ENCODE results near the gene QPRT. TPM values are rescaled to one million over a fixed set of nuclear protein-coding genes. Genes with fewer than 3 reads are reported as not detected.
"Not testable (repeated sequence)": the region's sequence is repeated elsewhere in the genome, so short reads cannot be mapped to it uniquely, and the experiment has no call there.

The QPRT gene
- polyA plus RNA-seq, 2 donors = 0.28 to 0.56 TPM

- H3K36me3 ChIP-seq (ENCODE audit: control insufficient read depth in 2 of 2, insufficient read depth in 2 of 2, low read length in 1 of 2) = no peaks in the 10 kb centered on the region
- H3K27me3 ChIP-seq (ENCODE audit: control insufficient read depth in 1 of 2, insufficient read depth in 2 of 2, low read length in 2 of 2) = no peaks in the 10 kb centered on the region
- H3K27ac ChIP-seq (ENCODE audit: low read depth in 2 of 2, low read length in 1 of 2) = no peak overlapping the region
- H3K4me1 ChIP-seq (ENCODE audit: control insufficient read depth in 2 of 2, insufficient read depth in 2 of 2, low read length in 1 of 2) = no peaks in the 10 kb centered on the region
- no peak overlapping the region for H3K4me3 ChIP-seq (ENCODE audit: low read depth in 1 of 2, low read length in 2 of 2)
- no peaks in the 10 kb centered on the region for H3K9me3 ChIP-seq (ENCODE audit: control insufficient read depth in 2 of 2, insufficient read depth in 1 of 2, low read depth in 1 of 2, low read length in 1 of 2)
- 71 to 74% methylated on average over 4 of the region's 4 CpGs for WGBS, 2 donors
Observed at GRCh38 chr16:29712809-29713208, 33.8 kb downstream of the QPRT start.

- WGBS, 2 donors = 76 to 88% methylated on average over 2 of the region's 2 CpGs
- H3K27ac ChIP-seq (ENCODE audit: low read depth in 2 of 2, low read length in 1 of 2) = no peak overlapping the region
- no peaks in the 10 kb centered on the region for H3K4me1 ChIP-seq (ENCODE audit: control insufficient read depth in 2 of 2, insufficient read depth in 2 of 2, low read length in 1 of 2)
- no peaks in the 10 kb centered on the region for H3K27me3 ChIP-seq (ENCODE audit: control insufficient read depth in 1 of 2, insufficient read depth in 2 of 2, low read length in 2 of 2)
- H3K9me3 ChIP-seq (ENCODE audit: control insufficient read depth in 2 of 2, insufficient read depth in 1 of 2, low read depth in 1 of 2, low read length in 1 of 2) = no peaks in the 10 kb centered on the region
- no peaks in the 10 kb centered on the region for H3K36me3 ChIP-seq (ENCODE audit: control insufficient read depth in 2 of 2, insufficient read depth in 2 of 2, low read length in 1 of 2)
- no peak overlapping the region for H3K4me3 ChIP-seq (ENCODE audit: low read depth in 1 of 2, low read length in 2 of 2)
Observed at GRCh38 chr16:29714396-29714795, 35.4 kb downstream of the QPRT start.

- Histone ChIP-seq H3K4me1 (ENCODE audit: control insufficient read depth in 2 of 2, insufficient read depth in 2 of 2, low read length in 1 of 2) (no peaks in the 10 kb centered on the region), H3K4me3 (ENCODE audit: low read depth in 1 of 2, low read length in 2 of 2) (no peak overlapping the region), H3K27me3 (ENCODE audit: control insufficient read depth in 1 of 2, insufficient read depth in 2 of 2, low read length in 2 of 2) (no peaks in the 10 kb centered on the region), H3K9me3 (ENCODE audit: control insufficient read depth in 2 of 2, insufficient read depth in 1 of 2, low read depth in 1 of 2, low read length in 1 of 2) (no peaks in the 10 kb centered on the region), H3K27ac (ENCODE audit: low read depth in 2 of 2, low read length in 1 of 2) (no peak overlapping the region), H3K36me3 (ENCODE audit: control insufficient read depth in 2 of 2, insufficient read depth in 2 of 2, low read length in 1 of 2) (no peaks in the 10 kb centered on the region)
- WGBS, 2 donors = 23 to 37% methylated on average over 1 of the region's 1 CpG
Observed at GRCh38 chr16:29714972-29715371, 36.0 kb downstream of the QPRT start.

- WGBS, 2 donors = 88 to 92% methylated on average over 7 of the region's 7 CpGs
- no peaks in the 10 kb centered on the region for H3K9me3 ChIP-seq (ENCODE audit: control insufficient read depth in 2 of 2, insufficient read depth in 1 of 2, low read depth in 1 of 2, low read length in 1 of 2)
Observed at GRCh38 chr16:29717113-29717512, 38.1 kb downstream of the QPRT start.

GRCh38 chr16:29719063-29719462, 40.1 kb downstream of the QPRT start:
- 22 to 27% methylated on average over 4 of the region's 4 CpGs for WGBS, 2 donors
- H3K27me3 ChIP-seq (ENCODE audit: control insufficient read depth in 1 of 2, insufficient read depth in 2 of 2, low read length in 2 of 2) = no peaks in the 10 kb centered on the region
- no peak overlapping the region for H3K27ac ChIP-seq (ENCODE audit: low read depth in 2 of 2, low read length in 1 of 2)
- no peaks in the 10 kb centered on the region for H3K9me3 ChIP-seq (ENCODE audit: control insufficient read depth in 2 of 2, insufficient read depth in 1 of 2, low read depth in 1 of 2, low read length in 1 of 2)
- H3K4me3 ChIP-seq (ENCODE audit: low read depth in 1 of 2, low read length in 2 of 2) = no peak overlapping the region
- H3K36me3 ChIP-seq (ENCODE audit: control insufficient read depth in 2 of 2, insufficient read depth in 2 of 2, low read length in 1 of 2) = no peaks in the 10 kb centered on the region
- H3K4me1 ChIP-seq (ENCODE audit: control insufficient read depth in 2 of 2, insufficient read depth in 2 of 2, low read length in 1 of 2) = no peaks in the 10 kb centered on the region

More at GRCh38 chr16:29717113-29717512, 38.1 kb downstream of the QPRT start:
- Histone ChIP-seq H3K4me1 (ENCODE audit: control insufficient read depth in 2 of 2, insufficient read depth in 2 of 2, low read length in 1 of 2) (no peaks in the 10 kb centered on the region), H3K36me3 (ENCODE audit: control insufficient read depth in 2 of 2, insufficient read depth in 2 of 2, low read length in 1 of 2) (no peaks in the 10 kb centered on the region), H3K27ac (ENCODE audit: low read depth in 2 of 2, low read length in 1 of 2) (no peak overlapping the region), H3K27me3 (ENCODE audit: control insufficient read depth in 1 of 2, insufficient read depth in 2 of 2, low read length in 2 of 2) (no peaks in the 10 kb centered on the region), H3K4me3 (ENCODE audit: low read depth in 1 of 2, low read length in 2 of 2) (no peak overlapping the region)

- Histone ChIP-seq H3K27me3 (ENCODE audit: control insufficient read depth in 1 of 2, insufficient read depth in 2 of 2, low read length in 2 of 2) (no peaks in the 10 kb centered on the region), H3K9me3 (ENCODE audit: control insufficient read depth in 2 of 2, insufficient read depth in 1 of 2, low read depth in 1 of 2, low read length in 1 of 2) (no peaks in the 10 kb centered on the region), H3K36me3 (ENCODE audit: control insufficient read depth in 2 of 2, insufficient read depth in 2 of 2, low read length in 1 of 2) (no peaks in the 10 kb centered on the region), H3K4me1 (ENCODE audit: control insufficient read depth in 2 of 2, insufficient read depth in 2 of 2, low read length in 1 of 2) (no peaks in the 10 kb centered on the region), H3K4me3 (ENCODE audit: low read depth in 1 of 2, low read length in 2 of 2) (no peak overlapping the region), H3K27ac (ENCODE audit: low read depth in 2 of 2, low read length in 1 of 2) (no peak overlapping the region)
- 83 to 84% methylated on average over 5 of the region's 5 CpGs for WGBS, 2 donors
Observed at GRCh38 chr16:29720703-29721102, 41.7 kb downstream of the QPRT start.

DNA sequence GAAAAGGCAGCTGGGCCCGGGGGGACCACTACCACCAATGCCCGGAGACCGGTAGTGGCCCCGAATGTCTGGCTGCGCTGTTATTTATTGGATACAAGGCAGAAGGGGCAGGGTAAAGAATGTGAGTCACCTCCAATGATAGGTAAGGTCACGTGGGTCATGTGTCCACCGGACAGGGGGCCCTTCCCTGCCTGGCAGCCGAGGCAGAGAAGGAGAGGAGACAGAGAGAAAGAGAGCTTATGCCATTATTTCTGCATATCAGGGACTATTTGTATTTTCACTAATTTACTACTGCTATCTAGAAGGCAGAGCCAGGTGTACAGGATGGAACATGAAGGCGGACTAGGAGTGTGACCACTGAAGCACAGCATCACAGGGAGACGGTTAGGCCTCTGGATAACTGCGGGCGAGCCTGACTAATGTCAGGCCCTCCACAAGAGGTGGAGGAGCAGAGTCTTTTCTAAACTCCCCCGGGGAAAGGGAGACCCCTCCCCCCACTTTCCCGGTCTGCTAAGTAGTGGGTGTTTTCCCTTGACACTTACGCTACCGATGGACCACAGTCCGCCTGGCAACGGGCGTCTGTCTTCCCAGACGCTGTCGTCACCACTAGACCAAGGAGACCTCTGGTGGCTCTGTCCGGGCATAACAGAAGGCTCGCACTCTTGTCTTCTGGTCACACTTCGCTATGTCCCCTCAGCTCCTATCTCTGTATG, 42.3 kb downstream of the QPRT start:
- H3K27ac ChIP-seq (ENCODE audit: low read depth in 2 of 2, low read length in 1 of 2); H3K36me3 ChIP-seq (ENCODE audit: control insufficient read depth in 2 of 2, insufficient read depth in 2 of 2, low read length in 1 of 2); H3K9me3 ChIP-seq (ENCODE audit: control insufficient read depth in 2 of 2, insufficient read depth in 1 of 2, low read depth in 1 of 2, low read length in 1 of 2); H3K4me1 ChIP-seq (ENCODE audit: control insufficient read depth in 2 of 2, insufficient read depth in 2 of 2, low read length in 1 of 2); H3K27me3 ChIP-seq (ENCODE audit: control insufficient read depth in 1 of 2, insufficient read depth in 2 of 2, low read length in 2 of 2); H3K4me3 ChIP-seq (ENCODE audit: low read depth in 1 of 2, low read length in 2 of 2): not testable (repeated sequence)
- WGBS, 2 donors = 43 to 45% methylated on average over 22 to 24 of the region's 24 CpGs

DNA sequence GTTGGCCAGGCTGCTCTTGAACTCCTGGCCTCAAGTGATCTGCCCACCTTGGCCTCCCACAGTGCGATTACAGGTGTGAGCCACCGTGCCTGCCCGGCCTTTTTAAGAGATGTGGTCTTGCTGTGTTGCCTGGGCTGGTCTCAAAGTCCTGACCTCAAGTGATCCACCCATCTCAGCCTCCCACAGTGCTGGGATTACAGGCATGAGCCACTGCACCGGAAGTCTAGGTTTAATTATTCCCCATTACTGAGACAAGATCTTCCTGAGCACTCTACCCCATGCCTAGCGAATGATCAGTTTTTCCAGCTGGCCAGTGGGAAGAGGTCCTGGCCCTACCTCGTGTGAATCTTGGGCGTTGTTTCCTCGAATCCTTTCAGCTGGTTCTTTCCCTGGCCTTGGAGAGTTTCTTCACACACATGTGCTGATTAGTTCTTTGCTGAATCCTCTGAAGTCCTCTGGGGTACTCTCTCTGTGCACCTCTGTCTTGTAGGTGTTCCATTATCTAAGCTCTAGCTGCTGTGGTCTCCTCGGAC, 47.9 kb downstream of the QPRT start:
- no peak overlapping the region for H3K27ac ChIP-seq (ENCODE audit: low read depth in 2 of 2, low read length in 1 of 2)
- 76 to 82% methylated on average over 9 of the region's 9 CpGs for WGBS, 2 donors
- no peaks in the 10 kb centered on the region for H3K36me3 ChIP-seq (ENCODE audit: control insufficient read depth in 2 of 2, insufficient read depth in 2 of 2, low read length in 1 of 2)
- H3K4me1 ChIP-seq (ENCODE audit: control insufficient read depth in 2 of 2, insufficient read depth in 2 of 2, low read length in 1 of 2) = no peaks in the 10 kb centered on the region
- H3K27me3 ChIP-seq (ENCODE audit: control insufficient read depth in 1 of 2, insufficient read depth in 2 of 2, low read length in 2 of 2) = no peaks in the 10 kb centered on the region
- H3K4me3 ChIP-seq (ENCODE audit: low read depth in 1 of 2, low read length in 2 of 2) = no peak overlapping the region
- H3K9me3 ChIP-seq (ENCODE audit: control insufficient read depth in 2 of 2, insufficient read depth in 1 of 2, low read depth in 1 of 2, low read length in 1 of 2) = no peaks in the 10 kb centered on the region

DNA sequence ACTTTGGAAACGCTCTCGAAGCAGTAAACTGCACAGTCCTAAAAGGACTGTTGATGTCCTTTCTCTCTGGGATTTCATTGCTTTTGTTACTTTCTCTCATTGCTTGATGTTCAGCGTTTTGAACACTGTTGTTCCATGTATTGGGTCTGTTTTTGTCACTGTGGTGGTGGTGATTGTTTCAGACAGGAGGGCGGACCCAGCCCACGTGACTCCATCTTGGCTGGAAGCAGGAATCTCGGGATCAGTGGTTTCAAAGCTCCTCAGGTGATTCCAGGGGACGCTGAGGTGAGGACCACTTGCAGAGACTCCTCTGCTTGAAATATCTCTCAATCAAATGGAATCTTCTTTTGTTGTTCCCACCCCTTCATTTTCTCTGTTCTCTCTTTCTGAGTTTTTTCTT, 48.5 kb downstream of the QPRT start:
- Histone ChIP-seq H3K27me3 (ENCODE audit: control insufficient read depth in 1 of 2, insufficient read depth in 2 of 2, low read length in 2 of 2) (no peaks in the 10 kb centered on the region), H3K27ac (ENCODE audit: low read depth in 2 of 2, low read length in 1 of 2) (no peak overlapping the region), H3K4me3 (ENCODE audit: low read depth in 1 of 2, low read length in 2 of 2) (no peak overlapping the region), H3K36me3 (ENCODE audit: control insufficient read depth in 2 of 2, insufficient read depth in 2 of 2, low read length in 1 of 2) (no peaks in the 10 kb centered on the region), H3K4me1 (ENCODE audit: control insufficient read depth in 2 of 2, insufficient read depth in 2 of 2, low read length in 1 of 2) (no peaks in the 10 kb centered on the region), H3K9me3 (ENCODE audit: control insufficient read depth in 2 of 2, insufficient read depth in 1 of 2, low read depth in 1 of 2, low read length in 1 of 2) (no peaks in the 10 kb centered on the region)
- 75 to 80% methylated on average over 7 of the region's 7 CpGs for WGBS, 2 donors

DNA sequence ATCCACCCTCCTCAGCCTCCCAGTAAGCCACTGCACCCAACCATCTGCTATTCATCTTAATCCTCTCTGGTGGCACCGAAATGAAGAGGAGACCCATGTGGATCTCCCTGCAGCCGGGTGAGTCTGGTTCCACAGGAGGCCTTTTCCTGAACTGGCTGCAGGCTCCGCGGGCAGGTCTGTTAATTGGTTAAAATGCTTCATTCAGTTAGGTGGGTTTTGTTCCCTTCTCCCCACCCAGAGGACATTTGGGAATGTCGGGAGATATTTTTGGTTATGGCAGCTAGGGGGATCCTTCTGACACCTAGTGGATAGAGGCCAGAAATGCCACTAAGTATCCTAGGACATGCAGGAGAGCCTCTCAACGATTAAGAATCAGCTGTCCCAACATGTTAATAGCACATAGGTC, 50.1 kb downstream of the QPRT start:
- no peaks in the 10 kb centered on the region for H3K9me3 ChIP-seq (ENCODE audit: control insufficient read depth in 2 of 2, insufficient read depth in 1 of 2, low read depth in 1 of 2, low read length in 1 of 2)
- WGBS, 2 donors = 40 to 41% methylated on average over 6 of the region's 6 CpGs
- no peaks in the 10 kb centered on the region for H3K4me1 ChIP-seq (ENCODE audit: control insufficient read depth in 2 of 2, insufficient read depth in 2 of 2, low read length in 1 of 2)
- no peaks in the 10 kb centered on the region for H3K36me3 ChIP-seq (ENCODE audit: control insufficient read depth in 2 of 2, insufficient read depth in 2 of 2, low read length in 1 of 2)
- no peak overlapping the region for H3K27ac ChIP-seq (ENCODE audit: low read depth in 2 of 2, low read length in 1 of 2)
- H3K27me3 ChIP-seq (ENCODE audit: control insufficient read depth in 1 of 2, insufficient read depth in 2 of 2, low read length in 2 of 2) = no peaks in the 10 kb centered on the region
- no peak overlapping the region for H3K4me3 ChIP-seq (ENCODE audit: low read depth in 1 of 2, low read length in 2 of 2)

Measured in esophagus (tissue), 2 donors.